Endothelial cell of umbilical vein (primary cell): ENCODE data around the gene HCN1. TPM values are rescaled to one million over a fixed set of nuclear protein-coding genes. Genes with fewer than 3 reads are reported as not detected.

Experiments used
- BruUV-seq: library from RNA; stranded (reverse); fragments of 400-500 nt; replicated peaks from 2 replicates; lab custom pipeline; 2021; lab: Mats Ljungman, UMichigan
- CTCF ChIA-PET: fragments of 300-600, 350-600 bp; sonication (Branson Sonifier 250); formaldehyde crosslinking; loops from one replicate; lab custom pipeline; 2021; ENCODE audit warnings: antibody characterized with exemption, inconsistent platforms; lab: Charles Lee
- POLR2A ChIA-PET: fragments of 300-600, 350-600 bp; sonication (Branson Sonifier 250); formaldehyde crosslinking; loops from one replicate; lab custom pipeline; 2021; ENCODE audit warnings: antibody characterized with exemption, inconsistent platforms; lab: Charles Lee
- DNase-seq: peaks from one replicate; pipeline ENCODE4 v3.0.0-alpha.2; 2011; ENCODE audit warnings: low read depth, low spot score
- FAIRE-seq: peaks from 2 replicates; lab custom pipeline; 2011; peaks lifted over from hg19 to GRCh38; lab: Jason Lieb, UNC
- H2AFZ ChIP-seq: 2 replicates; pipeline ENCODE4 v1.6.0; 2012; ENCODE audit warnings: low read depth, low read length, control low read depth, inconsistent platforms
- H3K27ac ChIP-seq: 2 replicates; pipeline ENCODE4 v1.5.1; 2011; ENCODE audit warnings: low read depth, mild to moderate bottlenecking, control low read depth, low read length, moderate library complexity; ENCODE audit not compliant: insufficient read depth
- H3K27me3 ChIP-seq, 2 experiments: 2 replicates each; pipeline versions ENCODE4 v1.6.0 to v1.6.1; 2011; ENCODE audit warnings: low read length in 2 of 2, mixed read lengths in 1 of 2; ENCODE audit not compliant: control insufficient read depth in 2 of 2, insufficient read depth in 2 of 2
- H3K36me3 ChIP-seq, 2 experiments: 2 replicates in 1 of 2; 3 replicates in 1 of 2; pipeline ENCODE4 v1.5.1; 2011; ENCODE audit warnings: low read length in 2 of 2, mild to moderate bottlenecking in 1 of 2, moderate library complexity in 1 of 2; ENCODE audit not compliant: control insufficient read depth in 2 of 2, insufficient read depth in 2 of 2; ENCODE audit errors: extremely low read depth in 1 of 2
- H3K4me1 ChIP-seq: 3 replicates; pipeline ENCODE4 v1.5.1; 2011; ENCODE audit warnings: mild to moderate bottlenecking, low read length; ENCODE audit not compliant: control insufficient read depth, insufficient read depth; ENCODE audit errors: extremely low read depth
- H3K4me2 ChIP-seq: 2 replicates; pipeline ENCODE4 v1.6.1; 2011; ENCODE audit warnings: low read length, control low read depth, mixed read lengths; ENCODE audit not compliant: insufficient read depth
- H3K4me3 ChIP-seq, 3 experiments: fragments of 200-600 bp in 1 of 3; sonication (generic), shearing (Covaris generic) in 1 of 3; replicated peaks in 1 of 3; 2 replicates each; pipeline ENCODE4 v1.5.1; 2011 to 2016; ENCODE audit warnings: control low read depth in 3 of 3, low read length in 3 of 3, mild to moderate bottlenecking in 2 of 3, inconsistent platforms in 1 of 3, low read depth in 1 of 3, moderate library complexity in 1 of 3; ENCODE audit not compliant: insufficient read depth in 1 of 3
- H3K79me2 ChIP-seq: 2 replicates; pipeline ENCODE4 v1.6.0; 2012; ENCODE audit warnings: low read length, inconsistent platforms; ENCODE audit not compliant: control insufficient read depth, insufficient read depth
- H3K9ac ChIP-seq: replicated peaks from 2 replicates; pipeline ENCODE3; 2011; ENCODE audit warnings: low read length, control low read depth; ENCODE audit not compliant: insufficient read depth; ENCODE audit errors: extremely low read depth
- H3K9me1 ChIP-seq: replicated peaks from 3 replicates; pipeline ENCODE4 v1.6.0; 2011; ENCODE audit warnings: mild to moderate bottlenecking, low read length; ENCODE audit not compliant: control insufficient read depth, insufficient read depth; ENCODE audit errors: extremely low read depth
- H3K9me3 ChIP-seq: replicated peaks from 2 replicates; pipeline ENCODE4 v1.5.1; 2012; ENCODE audit warnings: low read length, inconsistent platforms; ENCODE audit not compliant: control insufficient read depth, insufficient read depth
- H4K20me1 ChIP-seq: replicated peaks from 2 replicates; pipeline ENCODE3; 2011; ENCODE audit warnings: mild to moderate bottlenecking, low read length; ENCODE audit not compliant: control insufficient read depth, insufficient read depth; ENCODE audit errors: extremely low read depth
- EZH2 ChIP-seq: IDR thresholded peaks from 2 replicates; pipeline ENCODE4 v1.6.1; 2012; ENCODE audit warnings: borderline replicate concordance, low read depth, mild to moderate bottlenecking, moderate library complexity, low read length, inconsistent platforms; ENCODE audit not compliant: severe bottlenecking
- FOS ChIP-seq: IDR thresholded peaks from 2 replicates; pipeline ENCODE4 v1.6.1; 2011; ENCODE audit warnings: mild to moderate bottlenecking, low read length, moderate library complexity, borderline replicate concordance; ENCODE audit not compliant: insufficient read depth
- GATA2 ChIP-seq: IDR thresholded peaks from 2 replicates; pipeline ENCODE4 v1.7.0; 2011; ENCODE audit warnings: low read depth, mild to moderate bottlenecking, moderate library complexity, mixed read lengths, low read length; ENCODE audit not compliant: insufficient read length, insufficient read depth
- JUN ChIP-seq: IDR thresholded peaks from 2 replicates; pipeline ENCODE4 v1.6.1; 2011; ENCODE audit warnings: borderline replicate concordance, low read depth; ENCODE audit not compliant: insufficient read length, insufficient read depth
- MYC ChIP-seq: IDR thresholded peaks from one replicate; pipeline ENCODE4 v1.6.1; 2011; ENCODE audit warnings: mild to moderate bottlenecking, low read depth, low read length
- POLR2A ChIP-seq: IDR thresholded peaks from 2 replicates; pipeline ENCODE4 v1.6.1; 2012; ENCODE audit warnings: low read depth, mild to moderate bottlenecking, control low read depth, low read length
- POLR2AphosphoS5 ChIP-seq: IDR thresholded peaks from 2 replicates; pipeline ENCODE4 v1.6.1; 2012; ENCODE audit warnings: low read depth, mild to moderate bottlenecking, control low read depth, low read length, moderate library complexity; ENCODE audit not compliant: insufficient read depth
- dilution Hi-C: fragments of 300-500 bp; cut with MboI; formaldehyde crosslinking; loops from one replicate; pipeline ENCODE4 v1.15.0; 2019; ENCODE audit warnings: low sequenced_read_pairs; ENCODE audit not compliant: extremely low pct_ligation_motif_present
- intact Hi-C: fragments of 100-400 bp; cut with micrococcal nuclease; formaldehyde crosslinking; loops from one replicate; pipeline ENCODE4 v1.10.0; 2022
- polyA plus RNA-seq, 4 experiments: library from polyadenylated mRNA; depleted of rRNA in 3 of 4; stranded (reverse) in 3 of 4; unstranded in 1 of 4; fragments of >200 nt; gene quantifications; 2 replicates each; pipeline versions ENCODE4 v1.2.1 to v1.2.3, GENCODE V29; 2011 to 2012; ENCODE audit warnings: missing spikeins in 1 of 4
- total RNA-seq: library from RNA; stranded (reverse); gene quantifications from 2 replicates; pipeline ENCODE4 v1.2.3, GENCODE V29; 2021
- TF ChIP-seq, protein P1 (sequence below), 2 donors: IDR thresholded peaks; 1 replicate in 1 of 2; 2 replicates in 1 of 2; pipeline ENCODE4 v1.5.1; 2011; ENCODE audit warnings: low read length in 2 of 2, mild to moderate bottlenecking in 2 of 2, moderate library complexity in 2 of 2, control low read depth in 1 of 2, inconsistent platforms in 1 of 2, low read depth in 1 of 2; ENCODE audit not compliant: insufficient read depth in 1 of 2; ENCODE audit errors: extremely low read depth in 1 of 2
- TF ChIP-seq, protein P2 (sequence below): IDR thresholded peaks from 2 replicates; pipeline ENCODE4 v1.6.1; 2011; ENCODE audit not compliant: insufficient read depth, insufficient read length

The HCN1 gene
- total and polyA plus RNA-seq, 2 donors (not counting 3 experiments of a cell fraction or from before 2014, with no cell fraction given) = not detected

- TF ChIP-seq, protein P1, sequence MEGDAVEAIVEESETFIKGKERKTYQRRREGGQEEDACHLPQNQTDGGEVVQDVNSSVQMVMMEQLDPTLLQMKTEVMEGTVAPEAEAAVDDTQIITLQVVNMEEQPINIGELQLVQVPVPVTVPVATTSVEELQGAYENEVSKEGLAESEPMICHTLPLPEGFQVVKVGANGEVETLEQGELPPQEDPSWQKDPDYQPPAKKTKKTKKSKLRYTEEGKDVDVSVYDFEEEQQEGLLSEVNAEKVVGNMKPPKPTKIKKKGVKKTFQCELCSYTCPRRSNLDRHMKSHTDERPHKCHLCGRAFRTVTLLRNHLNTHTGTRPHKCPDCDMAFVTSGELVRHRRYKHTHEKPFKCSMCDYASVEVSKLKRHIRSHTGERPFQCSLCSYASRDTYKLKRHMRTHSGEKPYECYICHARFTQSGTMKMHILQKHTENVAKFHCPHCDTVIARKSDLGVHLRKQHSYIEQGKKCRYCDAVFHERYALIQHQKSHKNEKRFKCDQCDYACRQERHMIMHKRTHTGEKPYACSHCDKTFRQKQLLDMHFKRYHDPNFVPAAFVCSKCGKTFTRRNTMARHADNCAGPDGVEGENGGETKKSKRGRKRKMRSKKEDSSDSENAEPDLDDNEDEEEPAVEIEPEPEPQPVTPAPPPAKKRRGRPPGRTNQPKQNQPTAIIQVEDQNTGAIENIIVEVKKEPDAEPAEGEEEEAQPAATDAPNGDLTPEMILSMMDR (IDR thresholded peaks at IDR 0.05; ENCODE audit: extremely low read depth in 1 of 2, insufficient read depth in 1 of 2, low read depth in 1 of 2, low read length in 2 of 2) = no peak
- TF ChIP-seq POLR2AphosphoS5 (no peak), GATA2 (no peak), POLR2A (no peak), JUN (no peak), MYC (no peak), FOS (no peak), EZH2 (no peak)
- TF ChIP-seq, protein P2, sequence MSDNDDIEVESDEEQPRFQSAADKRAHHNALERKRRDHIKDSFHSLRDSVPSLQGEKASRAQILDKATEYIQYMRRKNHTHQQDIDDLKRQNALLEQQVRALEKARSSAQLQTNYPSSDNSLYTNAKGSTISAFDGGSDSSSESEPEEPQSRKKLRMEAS = no peak
- Histone ChIP-seq H3K4me3 (no peak overlapping the region), H2AFZ (no peak overlapping the region), H3K27ac (no peak overlapping the region), H3K36me3 (no peaks in the 10 kb centered on the region), H3K9me3 (no peaks in the 10 kb centered on the region), H3K9me1 (no peaks in the 10 kb centered on the region), H3K4me1 (no peaks in the 10 kb centered on the region), H3K9ac (no peak overlapping the region), H3K27me3 (no peaks in the 10 kb centered on the region), H4K20me1 (no peaks in the 10 kb centered on the region), H3K79me2 (no peaks in the 10 kb centered on the region), H3K4me2 (no peak overlapping the region)
- BruUV-seq = no TSS peak
- dilution Hi-C loops = no loop called here
- ChIA-PET CTCF (no interaction called here), POLR2A (no interaction called here)
- DNase-seq (no peak), FAIRE-seq (no peak)
- intact Hi-C loops = no loop called here
These were observed 117.9 kb downstream of the HCN1 start for GRCh38 chr5:45578270-45578669.
